Ovary (tissue), 9 donors: ENCODE data around the gene NABP1. TPM values are rescaled to one million over a fixed set of nuclear protein-coding genes. Genes with fewer than 3 reads are reported as not detected.
A peak's percentile ranks its signal among the peaks of the same experiment; 100 is the strongest.

Experiments used
- DNase-seq, 5 donors: peaks; one replicate each; pipeline ENCODE4 v3.0.0-alpha.2; 2019 to 2020
- H3K27ac ChIP-seq, 2 donors: fragments of 200-600 bp; one replicate each; pipeline versions ENCODE4 v1.5.1 to v1.8.0; 2019 to 2022
- H3K27me3 ChIP-seq: fragments of 200-600 bp; one replicate; pipeline ENCODE4 v1.8.0; 2022
- H3K36me3 ChIP-seq: fragments of 200-600 bp; sonication (generic); one replicate; pipeline ENCODE4 v1.5.1; 2019
- H3K4me1 ChIP-seq: one replicate; pipeline ENCODE4 v1.8.1; 2013; ENCODE audit warnings: mild to moderate bottlenecking, moderate library complexity; ENCODE audit not compliant: insufficient read depth
- H3K4me3 ChIP-seq: fragments of 200-600 bp; sonication (generic); one replicate; pipeline ENCODE4 v1.5.1; 2017
- H3K9me3 ChIP-seq, 2 donors: fragments of 200-600 bp in 1 of 2; sonication (generic) in 1 of 2; one replicate each; pipeline versions ENCODE4 v1.5.1 to v1.8.1; 2013 to 2019; ENCODE audit warnings: mild to moderate bottlenecking in 1 of 2, moderate library complexity in 1 of 2
- EP300 ChIP-seq: sonication (generic); formaldehyde crosslinking; IDR thresholded peaks from one replicate; pipeline ENCODE4 v1.6.1; 2017; ENCODE audit warnings: antibody characterized with exemption
- POLR2A ChIP-seq: fragments of 450-650 bp; IDR thresholded peaks from one replicate; pipeline ENCODE4 v1.6.1; 2017; ENCODE audit warnings: antibody characterized with exemption, mild to moderate bottlenecking, moderate library complexity
- WGBS, 3 donors: extraction: QIAGEN DNeasy Blood & Tissue Kit in 1 of 3; methylation state at CpG; one replicate each; pipeline versions ENCODE4 v1.1.5 to v1.1.7; 2013 to 2017; 5-methylcytosine and 5-hydroxymethylcytosine counted together
- intact Hi-C, 4 donors: fragments of 100-400 bp; cut with DNase I; formaldehyde crosslinking; loops; one replicate each; pipeline versions ENCODE4 v1.11.0 to v1.15.1; 2022 to 2023
- polyA plus RNA-seq, 2 donors: library from polyadenylated mRNA; stranded (reverse); fragments of 200-250 nt in 1 of 2; fragments of 350-450 nt in 1 of 2; fragmentation: Illumina TruSeq in 1 of 2; extraction: RNeasy Lipid Tissue Mini Kit (QIAGEN cat#74804) in 1 of 2; gene quantifications; one replicate each; pipeline ENCODE4 v1.2.3, GENCODE V29; 2013 to 2014
- total RNA-seq, 7 donors: library from RNA; depleted of rRNA in 2 of 7; stranded (reverse); fragments of >200 nt in 2 of 7; fragmentation: NEBNext Ultra II Directional in 3 of 7; extraction: Animal tissue kit (Norgen Biotek cat#: 25700) in 3 of 7; gene quantifications; one replicate each; pipeline versions ENCODE4 v1.1.0 to v1.2.4, GENCODE V29; 2016 to 2023
- TF ChIP-seq, protein P1 (sequence below), 3 donors: fragments of 450-650 bp in 2 of 3; fragments of 200-600 bp in 1 of 3; IDR thresholded peaks; one replicate each; pipeline versions ENCODE4 v1.5.1 to v1.8.0; 2016 to 2022; ENCODE audit warnings: antibody characterized with exemption in 3 of 3, mild to moderate bottlenecking in 1 of 3
- donor health status: DM: no; HTN: no; CAD: no; lungs with moderate emphysema.
- donor health status: DM: no; HTN: no; CAD: no.
- donor health status: Bipolar disorder and iron deficiency.
- donor health status: DM: yes; HTN: yes; CAD: no.
- donor health status: DM: no; HTN: no; CAD: no.
- donor health status: DM: yes; HTN: yes; CAD: no.

NABP1 gene
- total and polyA plus RNA-seq, 9 donors = 5.3 to 19.1 (median 13.4) TPM

DNA sequence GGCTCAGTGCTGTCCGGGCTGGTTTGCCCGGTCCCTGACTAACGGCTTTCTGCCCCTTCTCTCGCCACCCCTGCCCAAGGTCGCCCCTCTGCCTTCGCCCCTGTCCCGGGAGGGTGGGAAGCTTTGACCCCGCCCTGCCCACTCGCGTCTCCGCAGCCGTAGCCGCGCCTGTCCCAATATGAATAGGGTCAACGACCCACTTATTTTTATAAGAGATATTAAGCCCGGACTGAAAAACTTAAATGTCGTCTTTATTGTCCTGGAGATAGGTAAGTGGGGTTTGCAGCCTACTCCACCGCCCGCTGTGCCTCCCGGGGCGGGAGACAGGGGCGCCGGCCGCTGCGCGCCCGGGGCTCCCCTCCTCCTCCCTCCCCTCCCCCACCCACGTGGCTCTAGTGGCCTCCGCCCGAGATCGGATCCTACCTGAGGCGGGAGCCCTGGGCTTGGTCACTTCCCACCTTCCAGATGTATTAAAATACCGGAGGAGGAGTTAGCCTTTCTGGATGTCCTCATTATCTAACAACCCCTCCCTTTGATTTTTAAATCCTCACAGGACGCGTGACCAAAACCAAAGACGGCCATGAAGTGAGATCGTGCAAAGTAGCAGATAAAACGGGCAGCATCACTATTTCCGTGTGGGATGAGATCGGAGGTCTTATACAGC, 633 bp downstream of the NABP1 start:
- no peaks in the 10 kb centered on the region for H3K36me3 ChIP-seq
- no peaks in the 10 kb centered on the region for H3K9me3 ChIP-seq
- 1% methylated on average over 40 of the region's 40 CpGs for WGBS, 3 donors
- H3K27me3 ChIP-seq = no peaks in the 10 kb centered on the region
- DNase-seq = peak; percentile 63 to 76 (median 68)
- intact Hi-C loops = no loop called here
- peak overlapping the region; percentile 70 for H3K4me3 ChIP-seq
- peaks cover 4% of the 10 kb centered on the region for H3K4me1 ChIP-seq
- H3K27ac ChIP-seq = peak overlapping the region; percentile 63 to 75
- TF ChIP-seq, protein P1, sequence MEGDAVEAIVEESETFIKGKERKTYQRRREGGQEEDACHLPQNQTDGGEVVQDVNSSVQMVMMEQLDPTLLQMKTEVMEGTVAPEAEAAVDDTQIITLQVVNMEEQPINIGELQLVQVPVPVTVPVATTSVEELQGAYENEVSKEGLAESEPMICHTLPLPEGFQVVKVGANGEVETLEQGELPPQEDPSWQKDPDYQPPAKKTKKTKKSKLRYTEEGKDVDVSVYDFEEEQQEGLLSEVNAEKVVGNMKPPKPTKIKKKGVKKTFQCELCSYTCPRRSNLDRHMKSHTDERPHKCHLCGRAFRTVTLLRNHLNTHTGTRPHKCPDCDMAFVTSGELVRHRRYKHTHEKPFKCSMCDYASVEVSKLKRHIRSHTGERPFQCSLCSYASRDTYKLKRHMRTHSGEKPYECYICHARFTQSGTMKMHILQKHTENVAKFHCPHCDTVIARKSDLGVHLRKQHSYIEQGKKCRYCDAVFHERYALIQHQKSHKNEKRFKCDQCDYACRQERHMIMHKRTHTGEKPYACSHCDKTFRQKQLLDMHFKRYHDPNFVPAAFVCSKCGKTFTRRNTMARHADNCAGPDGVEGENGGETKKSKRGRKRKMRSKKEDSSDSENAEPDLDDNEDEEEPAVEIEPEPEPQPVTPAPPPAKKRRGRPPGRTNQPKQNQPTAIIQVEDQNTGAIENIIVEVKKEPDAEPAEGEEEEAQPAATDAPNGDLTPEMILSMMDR (IDR thresholded peaks at IDR 0.05) = no peak
- no peak for TF ChIP-seq POLR2A
- no peak for TF ChIP-seq EP300

DNA sequence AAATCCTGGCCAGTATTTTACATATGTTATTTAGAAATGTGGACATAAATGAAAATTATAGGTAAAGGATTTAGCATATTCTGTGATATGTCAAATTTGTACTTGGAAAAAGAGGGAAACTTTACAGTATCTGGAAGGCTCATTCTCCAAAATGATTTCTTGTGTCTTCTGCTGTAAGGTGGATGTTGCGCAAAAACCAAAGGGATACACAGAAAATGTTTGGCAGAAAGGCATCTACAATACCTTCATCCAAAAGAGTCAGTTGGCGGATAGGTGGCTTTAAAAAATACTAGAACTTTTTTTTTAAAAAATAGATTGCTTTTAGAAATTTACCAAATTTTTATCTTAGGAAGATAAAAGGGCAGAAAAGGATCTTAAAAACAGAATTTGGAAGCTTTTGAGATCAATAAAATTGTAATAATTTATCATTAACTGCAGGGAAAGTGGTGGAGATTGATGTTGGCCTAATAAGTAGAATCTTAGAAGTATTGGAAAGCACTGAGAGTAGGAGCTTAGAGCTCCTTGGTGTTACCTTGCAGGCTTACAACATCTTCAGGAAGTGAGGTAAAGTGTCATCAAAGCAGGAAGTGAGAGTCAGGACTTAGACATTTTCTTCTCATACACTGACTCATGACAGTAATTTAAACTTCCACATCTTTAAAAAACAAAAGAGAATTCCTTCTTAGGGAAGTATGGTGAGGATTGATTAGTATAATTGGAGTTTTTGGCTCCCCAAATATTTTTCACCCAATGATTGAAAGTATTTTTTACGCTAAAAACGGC, 2.1 kb downstream of the NABP1 start:
- H3K27ac ChIP-seq = no peak overlapping the region
- intact Hi-C loops = no loop called here
- no peak overlapping the region for H3K4me3 ChIP-seq
- no peak for TF ChIP-seq POLR2A
- TF ChIP-seq, protein P1 (IDR thresholded peaks at IDR 0.05) = no peak
- no peak for TF ChIP-seq EP300
- H3K27me3 ChIP-seq = no peaks in the 10 kb centered on the region
- H3K9me3 ChIP-seq = no peaks in the 10 kb centered on the region
- H3K36me3 ChIP-seq = no peaks in the 10 kb centered on the region
- 94 to 96% (median 96%) methylated on average over 4 of the region's 4 CpGs for WGBS, 3 donors
- peaks cover 4% of the 10 kb centered on the region for H3K4me1 ChIP-seq
- DNase-seq = no peak

DNA sequence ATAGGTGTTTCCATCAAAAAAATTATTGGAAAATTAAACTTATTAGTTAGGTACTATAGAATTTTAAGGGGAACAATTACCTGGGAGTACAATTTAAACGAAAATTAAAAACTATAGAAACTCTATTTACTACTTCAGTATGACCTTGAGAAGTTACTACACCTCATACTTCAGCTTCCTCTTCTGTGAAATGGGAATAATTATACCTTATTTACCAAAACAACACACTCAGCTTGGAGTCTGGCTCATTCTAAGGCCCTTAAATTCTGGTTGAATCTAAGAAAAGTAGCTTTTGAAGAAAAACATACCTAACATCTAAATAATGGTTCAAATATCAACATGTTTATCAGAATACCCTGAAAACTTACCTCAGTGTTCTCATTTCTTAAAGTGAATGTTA, 2.7 kb downstream of the NABP1 start:
- Histone ChIP-seq H3K4me3 (no peak overlapping the region), H3K36me3 (no peaks in the 10 kb centered on the region), H3K9me3 (no peaks in the 10 kb centered on the region), H3K27me3 (no peaks in the 10 kb centered on the region), H3K4me1 (peaks cover 4% of the 10 kb centered on the region), H3K27ac (no peak overlapping the region)
- no peak for TF ChIP-seq EP300
- TF ChIP-seq, protein P1 (IDR thresholded peaks at IDR 0.05) = no peak
- TF ChIP-seq POLR2A = no peak
- WGBS, 3 donors = 65 to 81% (median 75%) methylated on average over 1 of the region's 1 CpG
- DNase-seq = no peak
- intact Hi-C loops = no loop called here

DNA sequence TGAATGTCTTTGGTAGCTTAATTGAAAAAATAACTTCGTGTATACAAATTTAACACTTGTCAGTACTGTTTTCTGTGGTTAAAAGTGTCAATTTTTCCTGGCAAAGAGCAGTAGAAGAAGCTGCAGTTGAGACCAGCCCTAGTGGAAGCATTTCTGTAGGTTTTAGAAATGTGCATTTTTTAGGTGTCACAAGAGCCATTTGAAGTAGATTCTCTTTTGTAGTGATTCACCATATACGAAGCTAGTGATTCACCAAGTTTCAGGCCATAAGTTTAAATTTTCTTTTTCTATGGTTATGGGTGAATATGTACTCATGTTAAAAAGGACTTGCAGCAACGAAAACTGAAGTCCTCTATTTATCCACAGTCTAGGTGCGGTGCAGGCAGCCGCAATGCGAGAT, 4.2 kb downstream of the NABP1 start:
- no peaks in the 10 kb centered on the region for H3K36me3 ChIP-seq
- intact Hi-C loops = no loop called here
- 96 to 97% (median 96%) methylated on average over 6 of the region's 6 CpGs for WGBS, 3 donors
- peaks cover 3% of the 10 kb centered on the region for H3K4me1 ChIP-seq
- TF ChIP-seq EP300 (no peak), POLR2A (no peak)
- TF ChIP-seq, protein P1 (IDR thresholded peaks at IDR 0.05) = no peak
- H3K4me3 ChIP-seq = no peak overlapping the region
- no peaks in the 10 kb centered on the region for H3K27me3 ChIP-seq
- no peak for DNase-seq
- H3K9me3 ChIP-seq = no peaks in the 10 kb centered on the region
- H3K27ac ChIP-seq = no peak overlapping the region
